WERI-Rb-1 (cell line): ENCODE data around the gene HDGF.
A peak's percentile ranks its signal among the peaks of the same experiment; 100 is the strongest.

Experiments
- DNase-seq: peaks from one replicate; pipeline ENCODE4 v3.0.0-alpha.2; 2020
- H3K27ac ChIP-seq: fragments of 250-450 bp; sonication (Bioruptor Pico); 2 replicates; pipeline ENCODE4 v1.5.1; 2020; ENCODE audit warnings: mild to moderate bottlenecking, moderate library complexity
- H3K27me3 ChIP-seq: fragments of 250-450 bp; sonication (Bioruptor Pico); 2 replicates; pipeline ENCODE4 v1.5.1; 2021; ENCODE audit warnings: mild to moderate bottlenecking, low read depth, moderate library complexity; ENCODE audit not compliant: insufficient read depth, severe bottlenecking
- H3K36me3 ChIP-seq: fragments of 250-450 bp; sonication (Bioruptor Pico); 2 replicates; pipeline ENCODE4 v1.5.1; 2020; ENCODE audit warnings: mild to moderate bottlenecking, moderate library complexity
- H3K4me3 ChIP-seq: 2 replicates; pipeline ENCODE4 v1.5.1; 2011; ENCODE audit warnings: low read depth, mild to moderate bottlenecking, control low read depth, low read length
- H3K9me3 ChIP-seq: fragments of 250-450 bp; sonication (Bioruptor Pico); 2 replicates; pipeline ENCODE4 v1.5.1; 2021; ENCODE audit warnings: mild to moderate bottlenecking, moderate library complexity; ENCODE audit not compliant: severe bottlenecking
- CTCF ChIP-seq: IDR thresholded peaks from 2 replicates; pipeline ENCODE4 v1.5.1; 2011; ENCODE audit warnings: low read depth, mild to moderate bottlenecking, control low read depth, inconsistent platforms, low read length

The HDGF gene

GRCh38 chr1:156694690-156694962 lies 56.8 kb downstream of the HDGF start:
- H3K9me3 ChIP-seq: no peaks in the 10 kb centered on the region
- no peaks in the 10 kb centered on the region for H3K27me3 ChIP-seq
- DNase-seq: no peak
- peak overlapping the region; percentile 82 for H3K27ac ChIP-seq
- no peak overlapping the region for H3K4me3 ChIP-seq
- TF ChIP-seq CTCF: no peak
- peaks cover 19% of the 10 kb centered on the region for H3K36me3 ChIP-seq

GRCh38 chr1:156693848-156694689 lies 57.4 kb downstream of the HDGF start:
- Histone ChIP-seq H3K4me3 (no peak overlapping the region), H3K9me3 (no peaks in the 10 kb centered on the region), H3K36me3 (peaks cover 14% of the 10 kb centered on the region), H3K27ac (peak overlapping the region; percentile 82), H3K27me3 (no peaks in the 10 kb centered on the region)
- DNase-seq: peak; percentile 70
- no peak for TF ChIP-seq CTCF

- peak; percentile 94 for DNase-seq
Observed at GRCh38 chr1:156692925-156693847, 58.3 kb downstream of the HDGF start.

GRCh38 chr1:156692441-156692924 lies 59.0 kb downstream of the HDGF start:
- TF ChIP-seq CTCF: no peak
- Histone ChIP-seq H3K27me3 (no peaks in the 10 kb centered on the region), H3K9me3 (no peaks in the 10 kb centered on the region), H3K36me3 (no peaks in the 10 kb centered on the region), H3K27ac (peak overlapping the region; percentile 82), H3K4me3 (no peak overlapping the region)
- DNase-seq: no peak

More at GRCh38 chr1:156692925-156693847, 58.3 kb downstream of the HDGF start:
- no peaks in the 10 kb centered on the region for H3K27me3 ChIP-seq
- TF ChIP-seq CTCF: no peak
- H3K9me3 ChIP-seq: no peaks in the 10 kb centered on the region
- no peak overlapping the region for H3K4me3 ChIP-seq
- H3K27ac ChIP-seq: peak overlapping the region; percentile 82
- peaks cover 5% of the 10 kb centered on the region for H3K36me3 ChIP-seq
